LNCaP clone FGC (cell line): ENCODE results near the gene KCNJ12.
"Not testable (repeated sequence)": the region's sequence is repeated elsewhere in the genome, so short reads cannot be mapped to it uniquely, and the experiment has no call there.

Source experiments
- DNase-seq: peaks from one replicate; pipeline ENCODE4 v3.0.0-alpha.2; 2011; ENCODE audit warnings: low read depth
- H3K4me3 ChIP-seq: 2 replicates; pipeline ENCODE4 v1.5.1; 2011; ENCODE audit warnings: mild to moderate bottlenecking, low read depth, low read length, control low read depth
- CTCF ChIP-seq: IDR thresholded peaks from 2 replicates; pipeline ENCODE4 v1.5.1; 2012; ENCODE audit warnings: mild to moderate bottlenecking; ENCODE audit not compliant: control insufficient read depth, insufficient read depth; ENCODE audit errors: extremely low read depth

The KCNJ12 gene

GRCh38 chr17:21455761-21456160 lies 79.6 kb downstream of the KCNJ12 start:
- H3K4me3 ChIP-seq, result no peak overlapping the region
- DNase-seq, result no peak
- no peak for TF ChIP-seq CTCF

- not testable (repeated sequence) for H3K4me3 ChIP-seq, DNase-seq
Measured at GRCh38 chr17:21456449-21456848, 80.3 kb downstream of the KCNJ12 start.

GRCh38 chr17:21457051-21458026 lies 81.2 kb downstream of the KCNJ12 start:
- no peak overlapping the region for H3K4me3 ChIP-seq
- peak; percentile 39 for DNase-seq
- peak; percentile 94 for TF ChIP-seq CTCF

GRCh38 chr17:21458054-21458453 lies 81.9 kb downstream of the KCNJ12 start:
- H3K4me3 ChIP-seq, result no peak overlapping the region
- no peak for DNase-seq
- no peak for TF ChIP-seq CTCF

GRCh38 chr17:21459536-21459935 lies 83.4 kb downstream of the KCNJ12 start:
- H3K4me3 ChIP-seq, result no peak overlapping the region
- no peak for TF ChIP-seq CTCF
- no peak for DNase-seq

GRCh38 chr17:21460358-21460757 lies 84.2 kb downstream of the KCNJ12 start:
- no peak overlapping the region for H3K4me3 ChIP-seq
- no peak for TF ChIP-seq CTCF
- DNase-seq, result no peak

GRCh38 chr17:21462237-21462636 lies 86.1 kb downstream of the KCNJ12 start:
- no peak for TF ChIP-seq CTCF
- DNase-seq, result no peak
- H3K4me3 ChIP-seq, result no peak overlapping the region
